Activated CD8-positive, alpha-beta memory T cell treated with anti-CD3 and anti-CD28 coated beads for 24 hours (primary cell): ENCODE measurements around the gene PRKN.

ENCODE experiments used
- DNase-seq: peaks from one replicate; pipeline ENCODE4 v3.0.0-alpha.2; 2020

The PRKN gene

DNA sequence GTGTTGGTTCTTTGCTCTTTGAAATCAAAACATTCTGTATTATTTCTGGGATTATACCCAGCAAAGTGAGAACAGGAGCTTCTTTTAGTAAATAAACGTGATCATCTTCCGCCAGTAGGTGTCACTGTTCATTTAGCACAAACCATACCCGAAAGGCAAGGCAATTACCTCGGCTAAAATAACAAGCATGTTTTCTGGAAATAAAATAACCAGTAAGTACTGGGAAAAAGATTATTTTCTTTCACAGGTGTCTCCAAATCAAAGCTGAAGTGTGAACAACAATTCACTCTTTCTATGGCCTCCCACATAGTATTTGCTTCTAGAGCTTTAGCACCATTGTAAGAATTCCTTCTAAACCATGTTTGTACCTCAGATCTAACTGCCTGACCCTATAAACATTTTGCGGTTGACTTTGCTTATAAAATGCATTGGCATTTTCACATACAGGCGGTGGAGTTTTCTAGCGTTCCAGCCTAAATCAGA is 1309.1 kb downstream of the PRKN start:
- DNase-seq = no peak

DNA sequence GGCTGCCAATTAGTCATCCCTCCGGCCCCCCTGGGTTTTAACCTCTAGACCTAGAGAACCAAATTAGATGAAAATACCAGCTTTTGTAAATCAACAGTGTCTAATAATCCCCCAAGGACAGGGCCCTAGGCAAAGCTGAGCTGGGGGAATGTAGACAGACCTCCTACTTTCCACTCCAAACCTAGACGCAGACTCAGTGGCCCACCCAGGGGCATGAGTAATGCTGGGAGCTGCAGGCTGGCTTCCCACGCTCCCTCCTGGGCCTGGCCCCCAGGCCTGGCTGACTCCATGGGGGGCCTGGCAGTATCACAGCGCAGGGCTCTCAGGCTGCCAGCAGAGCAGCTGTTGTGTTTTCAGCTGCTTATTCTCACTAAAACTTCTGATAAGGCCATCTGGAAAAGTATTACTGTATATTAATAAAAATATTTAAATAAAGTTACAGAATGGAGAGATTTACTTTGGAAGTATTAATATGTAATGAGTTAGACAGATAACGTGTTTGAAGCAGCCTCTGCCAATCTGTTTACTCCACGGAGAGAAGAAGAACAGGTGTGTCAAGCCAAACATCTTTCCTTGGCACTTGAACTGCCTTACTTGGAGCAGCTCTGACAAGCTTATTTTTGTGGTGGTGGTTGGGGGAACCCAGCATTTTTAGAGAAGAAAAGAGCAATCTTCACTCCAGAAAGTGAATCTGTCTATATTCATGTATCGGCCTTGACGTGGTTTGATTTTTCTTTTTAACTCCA is 1309.7 kb downstream of the PRKN start:
- no peak for DNase-seq

DNA sequence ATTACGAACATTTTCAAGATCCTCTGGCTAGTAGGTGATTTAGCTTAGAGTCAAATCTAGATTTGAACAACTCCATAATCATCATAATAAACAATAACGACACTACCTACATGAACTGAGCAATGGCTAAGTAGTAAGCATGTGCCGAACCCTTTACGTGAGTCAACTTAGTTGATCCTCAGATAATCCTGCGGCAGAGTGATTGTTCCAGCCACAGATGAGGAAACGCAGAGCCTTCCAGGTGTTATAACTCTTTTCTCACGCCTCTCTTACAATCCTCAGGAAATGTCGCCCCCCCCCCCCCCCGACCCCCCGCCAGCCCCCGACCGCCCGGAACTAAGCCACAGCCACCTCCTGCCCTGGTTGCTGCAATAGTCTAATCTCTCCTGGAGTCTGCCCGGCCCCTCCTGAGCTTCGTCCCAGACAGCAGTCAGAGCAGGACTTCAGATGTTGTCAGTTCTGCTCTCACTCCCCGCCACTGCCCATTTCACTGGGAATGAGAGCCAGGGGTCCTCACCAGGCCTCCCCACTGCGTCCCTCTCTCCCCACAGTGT is 1312.2 kb downstream of the PRKN start:
- DNase-seq = no peak

DNA sequence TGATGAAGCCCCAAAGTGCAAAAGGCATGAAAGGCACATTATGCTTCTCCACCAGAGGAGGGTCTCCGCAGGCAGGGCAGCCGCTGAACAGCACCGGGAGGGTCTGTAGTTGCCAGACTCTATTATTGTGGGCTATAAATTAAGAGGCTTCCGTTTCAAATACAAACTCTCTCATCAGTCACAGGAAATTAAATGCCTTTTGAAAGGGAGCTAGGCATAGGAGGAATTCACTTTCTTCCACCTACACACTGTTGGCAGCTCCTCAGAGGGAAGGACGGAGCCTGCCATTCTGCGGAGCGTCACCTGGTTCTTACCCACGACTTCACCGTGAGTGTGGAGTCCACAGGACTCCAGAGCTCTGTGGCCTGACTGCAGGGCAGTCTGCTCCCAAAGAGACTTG is 1312.9 kb downstream of the PRKN start:
- no peak for DNase-seq

DNA sequence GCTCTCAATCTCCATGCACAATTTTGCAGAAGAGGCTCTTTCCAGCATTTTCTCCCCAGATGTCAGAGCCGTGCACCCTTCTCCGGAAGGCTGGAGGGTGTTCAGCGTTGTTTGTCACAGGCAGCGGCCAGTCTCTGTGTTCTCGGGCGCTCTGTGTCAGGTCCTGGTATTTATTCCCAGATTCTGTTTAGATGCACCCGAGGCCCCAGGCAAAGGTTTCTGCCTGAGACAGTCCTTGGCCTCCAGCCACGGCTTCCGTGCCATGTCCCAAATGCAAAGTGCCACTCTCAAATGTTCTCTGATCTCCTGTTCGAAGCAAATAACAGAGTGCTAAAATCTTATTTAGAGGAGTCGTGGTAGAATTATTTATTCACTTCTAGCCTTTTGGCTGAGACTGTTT is 1313.4 kb downstream of the PRKN start:
- no peak for DNase-seq

DNA sequence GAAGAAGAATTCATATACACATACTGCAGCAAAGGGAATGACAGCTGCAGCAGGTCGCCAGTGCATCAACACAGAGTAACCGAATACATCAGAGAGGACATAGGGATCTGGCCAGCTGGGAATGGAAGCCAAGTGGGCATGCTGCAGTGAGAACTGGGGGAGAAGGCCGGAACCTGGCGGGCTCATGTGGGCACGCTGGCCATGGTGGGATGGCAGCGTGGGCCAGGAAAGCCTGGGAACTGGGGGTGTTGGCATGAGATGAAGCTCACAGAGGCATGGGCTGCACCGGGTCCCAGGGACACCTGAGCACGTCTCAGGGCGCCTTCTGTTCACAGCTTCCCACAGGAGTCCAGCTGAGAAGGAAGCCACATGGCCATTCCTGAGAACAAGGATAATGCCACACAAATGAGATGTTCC is 1314.2 kb downstream of the PRKN start:
- no peak for DNase-seq

DNA sequence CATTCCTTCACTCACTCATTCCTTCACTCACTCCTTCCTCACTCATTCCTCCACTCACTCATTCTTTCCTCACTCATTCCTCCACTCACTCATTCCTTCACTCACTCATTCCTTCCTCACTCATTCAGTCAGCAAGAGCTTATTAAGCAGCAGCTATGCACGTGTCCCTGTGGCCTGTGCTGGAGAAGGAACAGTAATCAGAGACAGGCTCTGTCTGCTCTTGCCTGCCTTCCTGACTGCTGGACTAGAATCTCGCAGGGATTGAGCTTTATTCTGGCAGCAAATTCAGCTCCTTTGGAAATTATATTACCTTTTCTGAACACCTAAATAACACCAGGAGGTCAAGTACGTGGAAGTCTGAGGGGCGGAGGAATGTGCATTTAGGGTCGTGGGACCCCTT is 1314.8 kb downstream of the PRKN start:
- no peak for DNase-seq

DNA sequence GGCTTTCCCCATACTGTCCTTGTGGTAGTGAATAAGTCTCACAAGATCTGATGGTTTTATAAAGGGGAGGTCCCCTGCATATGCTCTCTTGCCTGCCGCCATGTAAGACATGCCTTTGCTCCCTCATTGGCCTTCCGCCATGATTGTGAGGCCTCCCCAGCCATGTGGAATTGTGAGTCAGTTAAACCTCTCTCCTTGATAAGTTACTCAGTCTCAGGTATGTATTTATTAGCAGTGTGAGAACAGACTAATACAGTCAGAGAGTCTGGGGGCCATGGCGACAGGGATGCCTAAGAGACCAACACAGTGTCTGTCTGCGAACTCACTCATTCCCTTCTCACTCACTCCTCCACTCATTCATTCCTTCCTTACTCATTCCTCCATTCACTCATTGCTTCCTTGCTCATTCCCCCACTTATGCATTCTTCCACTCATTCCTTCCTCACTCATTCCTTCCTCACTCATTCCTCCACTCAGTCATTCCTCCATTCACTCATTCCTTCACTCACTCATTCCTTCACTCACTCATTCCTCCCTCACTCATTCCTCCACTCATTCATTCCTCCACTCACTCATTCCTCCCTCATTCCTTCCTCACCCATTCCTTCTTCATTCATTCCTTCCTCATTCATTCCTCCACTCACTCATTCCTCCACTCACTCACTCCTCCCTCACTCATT is 1316.2 kb downstream of the PRKN start:
- no peak for DNase-seq

DNA sequence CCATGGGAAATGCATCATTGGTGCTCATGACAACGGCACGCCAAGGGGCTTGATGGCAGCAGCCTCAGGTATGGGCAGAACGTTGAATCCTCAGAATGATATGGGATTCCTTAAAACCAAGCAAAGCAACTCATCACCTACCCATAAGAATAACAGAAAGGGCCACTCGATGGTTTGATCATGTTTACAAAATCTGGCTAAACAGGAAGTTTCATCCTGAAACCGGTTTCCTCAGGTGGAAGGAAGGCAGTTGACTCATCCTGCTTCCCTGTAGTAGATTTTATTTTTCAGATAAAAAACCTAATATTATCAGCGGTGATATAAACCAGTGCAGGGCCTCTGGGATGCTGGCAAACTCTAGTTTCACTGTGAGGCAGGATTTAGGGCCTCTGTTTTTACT is 1316.8 kb downstream of the PRKN start:
- no peak for DNase-seq

DNA sequence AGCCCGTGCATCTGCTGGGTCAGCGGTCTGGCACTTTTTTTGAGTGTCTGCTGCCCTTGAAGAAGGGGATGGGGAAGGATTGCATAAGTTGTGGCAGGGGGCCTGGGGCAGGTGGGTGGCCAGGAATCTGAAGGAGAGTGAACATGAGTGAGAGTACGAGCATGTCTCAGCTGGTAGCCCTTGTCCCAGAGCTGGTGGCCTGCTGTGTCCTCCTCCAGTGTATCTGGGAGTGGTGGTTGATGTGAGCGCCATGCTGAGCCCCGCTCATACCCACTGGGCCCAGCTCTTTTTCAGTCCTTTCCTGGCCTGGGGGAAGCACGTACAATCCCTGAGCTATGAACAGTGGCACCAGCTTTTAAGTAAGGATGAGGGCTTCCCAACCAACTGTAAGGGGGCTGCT is 1317.5 kb downstream of the PRKN start:
- DNase-seq = no peak

DNA sequence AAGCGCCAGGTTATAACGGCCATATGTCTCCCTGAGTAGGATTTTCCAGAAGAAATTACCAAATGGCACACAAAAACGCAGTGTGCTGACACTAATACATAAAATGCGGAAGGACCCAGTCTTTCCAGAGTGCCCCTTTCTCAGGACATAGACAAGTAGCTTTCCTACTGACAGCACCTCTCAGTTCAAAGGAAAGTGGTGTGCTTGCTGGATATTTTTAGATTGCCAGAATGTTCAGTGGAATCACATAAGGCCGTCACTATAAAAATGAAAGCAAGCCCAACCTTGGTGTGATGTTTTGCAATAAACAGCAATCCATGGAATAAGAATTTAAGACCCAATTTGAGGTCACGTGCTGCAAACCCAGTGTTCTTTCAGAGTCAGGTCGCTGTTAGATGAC is 1318.2 kb downstream of the PRKN start:
- DNase-seq = no peak

DNA sequence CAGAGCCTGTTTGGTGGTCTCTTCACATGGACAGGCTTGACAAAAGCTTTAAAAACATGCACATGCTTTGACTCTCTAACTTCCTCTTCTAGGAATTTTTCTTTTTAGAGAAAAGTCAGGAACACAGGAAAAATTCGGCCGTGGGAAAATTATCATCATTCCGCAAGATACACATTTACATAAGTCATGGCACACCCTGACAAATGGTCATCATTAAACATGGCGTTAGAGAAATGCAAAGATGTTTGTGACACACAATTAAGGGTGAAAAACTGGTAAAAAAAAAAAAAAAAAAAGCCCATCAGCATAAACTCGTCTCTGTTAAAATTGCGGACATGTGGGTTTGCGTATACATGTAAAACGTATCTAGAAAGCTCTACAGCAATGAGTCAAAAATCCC is 1319.5 kb downstream of the PRKN start:
- DNase-seq = no peak

DNA sequence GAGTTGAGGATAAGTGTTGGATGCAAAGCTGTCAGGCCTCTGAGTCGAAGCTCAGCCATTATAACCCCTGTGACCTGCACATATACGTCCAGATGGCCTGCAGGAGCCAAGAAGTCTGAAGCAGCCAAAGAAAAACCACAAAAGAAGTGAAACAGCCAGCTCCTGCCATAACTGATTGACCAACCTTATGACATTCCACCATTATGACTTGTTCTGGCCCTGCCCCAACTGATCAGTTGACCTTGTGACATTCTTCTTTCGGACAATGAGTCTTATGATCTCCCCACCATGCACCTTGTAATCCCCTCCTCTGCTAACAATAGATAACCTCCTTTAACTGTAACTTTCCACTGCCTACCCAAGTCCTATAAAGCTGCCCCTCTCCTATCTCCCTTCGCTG is 1320.0 kb downstream of the PRKN start:
- DNase-seq = no peak

DNA sequence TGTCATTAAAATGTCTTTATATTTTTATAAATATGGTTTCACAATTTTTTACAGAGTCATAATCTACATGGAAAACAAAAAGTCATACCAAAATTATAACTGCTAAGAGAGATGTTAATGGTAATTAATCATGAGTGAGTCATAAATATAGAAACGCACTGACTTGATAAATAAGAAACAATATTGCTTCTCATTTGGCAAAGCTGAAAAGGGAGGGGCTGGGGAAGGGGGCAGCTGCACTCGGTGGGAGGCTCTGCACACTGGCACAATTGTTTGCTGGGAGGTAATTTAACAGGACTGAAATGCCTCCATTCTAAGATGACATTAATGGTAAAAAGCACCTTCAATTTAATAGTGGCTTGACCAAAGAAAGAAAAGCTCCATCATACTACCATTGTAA is 1320.5 kb downstream of the PRKN start:
- no peak for DNase-seq

DNA sequence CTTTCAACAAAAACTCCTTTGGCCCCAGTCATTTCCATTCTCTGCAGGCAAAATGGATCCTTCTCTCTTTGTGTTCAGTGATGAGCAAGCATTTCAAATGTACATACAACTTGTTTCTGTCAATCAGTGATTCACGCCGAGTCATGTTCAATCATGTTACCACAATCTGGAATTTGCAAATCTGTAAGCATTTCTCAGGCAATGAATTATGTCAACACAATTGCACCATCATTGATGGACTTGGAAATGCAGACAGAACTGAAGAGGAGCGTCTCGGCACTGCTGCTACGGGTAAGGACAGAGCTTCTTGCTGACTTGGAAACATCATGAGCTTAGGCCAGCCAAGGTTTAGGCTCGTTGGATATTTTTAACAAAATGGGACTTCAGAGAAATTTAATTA is 1320.9 kb downstream of the PRKN start:
- no peak for DNase-seq

DNA sequence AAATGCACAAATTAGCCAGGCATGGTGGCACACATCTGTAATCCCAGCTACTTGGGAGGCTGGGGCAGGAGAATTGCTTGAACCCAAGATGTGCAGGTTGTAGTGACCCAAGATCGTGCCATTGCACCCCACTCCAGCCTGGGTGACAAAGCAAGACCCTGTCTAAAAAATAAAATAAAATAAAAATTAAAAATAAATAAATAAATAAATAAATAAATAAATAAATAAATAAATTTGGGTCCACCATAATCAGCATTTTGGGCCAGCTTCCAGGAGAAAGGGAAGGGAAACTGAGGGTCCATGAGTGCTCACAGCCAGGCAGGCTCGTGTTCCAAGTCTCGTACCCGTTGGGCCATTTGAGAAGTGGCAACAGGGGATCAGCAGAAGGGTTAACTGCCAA is 1322.1 kb downstream of the PRKN start:
- DNase-seq = no peak

DNA sequence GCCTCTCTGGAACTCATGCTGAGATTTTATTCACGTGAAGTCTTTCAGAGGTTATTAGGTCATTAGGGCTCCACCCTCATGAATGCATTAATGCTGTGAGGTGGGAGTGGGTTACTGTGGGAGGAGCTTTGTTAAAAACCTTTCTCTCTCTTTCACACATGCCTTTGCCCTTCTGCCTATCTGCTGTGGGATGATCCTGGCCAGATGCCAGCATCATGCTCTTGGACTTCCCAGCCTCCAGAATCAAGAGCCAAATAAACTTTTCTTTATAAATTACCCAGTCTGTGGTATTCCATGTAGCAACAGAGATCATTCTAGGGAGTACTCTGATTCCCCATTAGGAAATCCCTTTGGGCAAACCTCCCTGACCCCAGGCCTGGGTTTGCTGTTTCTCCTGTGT is 1323.8 kb downstream of the PRKN start:
- DNase-seq = no peak

DNA sequence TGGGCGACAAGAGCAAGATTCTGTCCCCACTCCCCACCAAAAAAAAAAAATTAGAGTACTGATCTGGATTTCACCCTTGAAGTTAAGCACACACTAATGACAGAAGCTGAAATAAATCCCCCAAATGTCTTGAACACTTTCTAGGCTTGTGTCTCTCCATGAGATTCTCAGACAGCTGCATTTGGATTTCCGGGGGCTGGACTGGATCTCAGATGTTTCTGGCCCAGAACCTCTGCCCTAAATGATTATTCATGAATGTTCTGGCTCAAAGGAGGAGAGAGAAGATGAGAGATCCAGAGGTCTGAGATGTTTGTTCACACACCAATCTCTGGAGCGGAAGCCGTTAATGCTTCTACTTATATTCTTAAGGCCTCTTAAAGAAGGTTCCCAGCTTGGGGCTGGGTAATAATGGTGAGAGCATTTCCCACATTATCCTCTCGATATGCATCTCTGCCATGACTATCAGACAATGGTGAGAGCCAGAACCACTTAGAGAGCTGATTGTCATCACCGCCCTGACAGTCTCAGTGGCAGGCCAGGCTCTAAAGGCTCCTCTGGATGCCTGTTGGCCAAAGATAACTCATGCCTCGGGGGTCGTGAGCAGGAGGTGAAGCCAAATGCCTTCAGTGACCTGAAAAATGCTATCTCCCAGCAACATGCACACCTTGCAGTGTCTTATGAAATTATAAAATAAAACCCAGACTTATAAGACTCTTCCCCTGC is 1325.8 kb downstream of the PRKN start:
- DNase-seq = no peak

DNA sequence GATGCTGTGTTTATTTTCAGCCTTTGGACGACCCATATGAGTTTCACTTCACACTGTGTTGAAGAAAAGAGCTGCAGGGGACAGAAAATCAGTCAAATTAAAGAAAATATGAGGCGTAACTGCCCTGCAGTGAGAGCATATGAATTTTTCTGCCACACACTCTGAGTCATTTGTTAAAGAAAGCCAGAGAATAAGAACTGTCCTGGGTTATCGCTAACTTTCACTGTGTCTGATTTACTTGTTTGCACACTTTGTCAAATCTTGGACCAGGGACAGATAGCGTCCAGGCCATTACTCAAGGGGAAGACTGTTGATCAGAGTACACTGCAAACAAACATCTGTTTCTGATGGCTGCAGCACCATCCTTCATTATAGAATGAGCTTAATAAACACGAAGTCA is 1326.9 kb downstream of the PRKN start:
- DNase-seq = no peak

DNA sequence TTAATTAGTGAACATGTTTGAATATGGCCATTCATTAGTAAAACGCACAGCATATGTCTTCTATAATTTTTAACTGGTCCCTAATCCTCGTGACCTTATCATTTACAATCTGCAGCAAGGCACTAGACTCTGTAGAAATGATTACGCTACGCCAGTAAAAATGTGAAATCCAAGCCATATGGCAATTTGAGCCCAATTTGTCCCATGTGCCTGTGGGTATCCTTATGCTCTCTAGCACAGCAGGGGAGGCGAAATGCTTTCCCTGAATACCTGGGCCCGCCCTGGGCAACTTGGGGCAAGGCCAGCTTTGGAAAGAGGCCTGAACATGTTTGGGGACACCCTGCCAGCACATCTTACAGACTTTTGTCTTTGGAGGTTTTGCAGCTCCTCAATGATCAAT is 1331.0 kb downstream of the PRKN start:
- no peak for DNase-seq

DNA sequence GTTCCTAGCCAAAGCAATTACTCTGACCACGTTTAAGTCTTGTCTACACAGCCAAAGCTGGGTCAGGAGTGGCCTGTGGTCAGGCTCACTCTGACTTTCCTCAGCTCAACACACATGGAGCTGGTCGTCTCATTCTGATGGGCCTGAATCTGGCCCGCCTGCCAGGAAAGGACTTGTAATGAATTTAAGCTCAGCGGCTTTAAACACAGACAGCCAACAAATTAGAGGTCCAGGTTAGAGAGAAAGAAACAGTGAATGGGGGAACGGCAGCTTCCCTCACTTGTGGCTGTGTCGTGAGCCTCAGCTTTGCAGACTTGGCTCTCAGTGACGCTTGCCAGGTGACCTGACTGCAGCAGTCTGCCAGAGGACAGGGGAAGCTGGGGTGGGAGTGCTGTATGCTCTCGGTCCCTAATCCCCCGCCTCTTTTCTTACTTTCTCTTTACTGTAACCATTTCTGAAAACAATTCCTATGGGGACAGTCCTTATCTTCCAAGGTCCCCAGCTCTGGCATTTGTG is 1331.8 kb downstream of the PRKN start:
- DNase-seq = no peak

DNA sequence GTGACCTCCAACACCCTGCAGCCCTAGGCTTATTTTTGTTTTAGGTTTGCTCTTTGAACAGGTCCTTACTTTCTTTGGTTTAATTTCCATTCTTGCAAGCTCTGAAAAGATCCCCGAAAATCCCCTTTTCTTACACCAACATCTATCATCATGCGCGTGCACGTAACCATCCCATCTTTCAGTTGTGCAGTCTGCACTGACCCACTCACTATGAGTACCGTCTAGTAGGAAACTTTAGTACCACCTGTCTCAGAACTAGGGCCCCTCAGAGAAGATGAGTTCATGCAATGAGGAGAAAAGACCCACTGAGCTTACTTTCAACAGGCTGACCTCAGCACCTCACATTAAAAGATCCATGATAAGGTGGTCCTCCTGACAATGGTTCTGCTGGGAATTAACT is 1333.1 kb downstream of the PRKN start:
- DNase-seq = no peak

DNA sequence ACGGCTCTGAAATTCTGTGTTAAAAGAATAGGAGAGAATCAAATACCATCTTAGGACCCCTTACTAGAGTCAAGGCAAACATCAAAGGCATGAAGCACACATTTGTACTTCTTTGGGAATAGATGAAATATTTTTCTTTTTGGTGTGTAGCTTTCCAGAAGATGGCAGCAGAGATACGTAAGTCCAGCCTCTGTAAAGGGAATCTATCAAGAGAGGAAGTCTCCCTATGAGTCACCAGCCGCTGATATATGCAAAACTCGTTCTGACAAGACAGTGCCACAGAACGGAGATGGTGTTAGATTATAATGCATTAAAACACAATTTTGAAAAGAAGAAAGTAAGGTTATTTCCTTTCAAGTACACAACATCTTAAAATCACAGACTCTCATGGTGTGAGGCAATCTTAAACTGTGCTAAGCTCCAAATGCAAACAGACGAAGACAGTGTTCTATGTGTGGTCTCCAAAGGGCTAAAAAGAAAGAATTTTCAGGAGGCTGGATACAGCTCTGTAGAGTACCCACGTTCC is 1333.7 kb downstream of the PRKN start:
- no peak for DNase-seq
